ENCODE results near the gene D2HGDH. TPM values are rescaled to one million over a fixed set of nuclear protein-coding genes. Genes with fewer than 3 reads are reported as not detected.
A peak's percentile ranks its signal among the peaks of the same experiment; 100 is the strongest.

D2HGDH gene
- total and polyA plus RNA-seq, 2 of the 13 experiments (the other 11 are each of a cell fraction or from before 2014, with no cell fraction given), result 19.2 to 20.3 TPM

DNA sequence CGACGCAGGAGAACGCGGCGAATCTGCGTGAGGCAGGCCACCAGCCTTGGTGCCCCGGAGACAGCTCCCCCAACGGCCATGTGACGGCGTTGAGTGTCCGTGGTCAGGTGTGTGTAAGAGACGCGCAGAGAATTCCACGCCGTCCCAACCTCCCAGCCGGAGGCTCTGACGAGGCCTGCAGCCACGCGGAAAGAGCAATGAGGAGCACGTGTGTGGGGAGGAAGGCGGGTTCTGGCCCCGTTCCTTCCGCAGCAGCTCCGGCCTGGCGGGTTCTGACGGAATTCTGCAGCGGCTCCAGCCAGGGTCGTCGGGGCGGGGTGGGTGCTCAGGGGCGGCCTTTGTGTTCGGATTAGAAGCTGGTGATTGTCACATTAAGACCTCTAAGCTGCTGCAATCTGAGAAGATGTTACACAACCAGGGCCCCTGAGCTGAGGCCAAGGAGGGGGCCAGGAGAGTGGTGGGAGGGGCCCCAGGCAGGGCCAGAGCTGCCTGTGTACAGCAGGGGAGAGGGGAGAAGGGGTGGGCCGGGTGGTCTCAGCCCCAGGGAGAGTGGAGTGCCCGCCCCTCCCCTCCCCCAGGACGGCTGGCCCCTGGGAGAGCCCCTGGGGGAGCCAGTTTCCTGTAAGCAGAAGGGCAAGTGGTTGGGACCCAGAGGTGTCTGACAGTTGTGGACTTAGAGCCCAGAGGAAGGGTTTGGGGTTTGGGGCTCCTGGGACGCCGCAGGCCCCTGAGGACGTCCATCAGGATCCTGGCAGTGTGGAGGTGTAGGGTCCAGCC is 37.0 kb downstream of the D2HGDH start (continued):
- TF ChIP-seq, protein P1, sequence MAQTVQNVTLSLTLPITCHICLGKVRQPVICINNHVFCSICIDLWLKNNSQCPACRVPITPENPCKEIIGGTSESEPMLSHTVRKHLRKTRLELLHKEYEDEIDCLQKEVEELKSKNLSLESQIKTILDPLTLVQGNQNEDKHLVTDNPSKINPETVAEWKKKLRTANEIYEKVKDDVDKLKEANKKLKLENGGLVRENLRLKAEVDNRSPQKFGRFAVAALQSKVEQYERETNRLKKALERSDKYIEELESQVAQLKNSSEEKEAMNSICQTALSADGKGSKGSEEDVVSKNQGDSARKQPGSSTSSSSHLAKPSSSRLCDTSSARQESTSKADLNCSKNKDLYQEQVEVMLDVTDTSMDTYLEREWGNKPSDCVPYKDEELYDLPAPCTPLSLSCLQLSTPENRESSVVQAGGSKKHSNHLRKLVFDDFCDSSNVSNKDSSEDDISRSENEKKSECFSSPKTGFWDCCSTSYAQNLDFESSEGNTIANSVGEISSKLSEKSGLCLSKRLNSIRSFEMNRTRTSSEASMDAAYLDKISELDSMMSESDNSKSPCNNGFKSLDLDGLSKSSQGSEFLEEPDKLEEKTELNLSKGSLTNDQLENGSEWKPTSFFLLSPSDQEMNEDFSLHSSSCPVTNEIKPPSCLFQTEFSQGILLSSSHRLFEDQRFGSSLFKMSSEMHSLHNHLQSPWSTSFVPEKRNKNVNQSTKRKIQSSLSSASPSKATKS (CRISPR knock-in tag; IDR thresholded peaks at IDR 0.05), result no peak
- TF ChIP-seq, protein P2, sequence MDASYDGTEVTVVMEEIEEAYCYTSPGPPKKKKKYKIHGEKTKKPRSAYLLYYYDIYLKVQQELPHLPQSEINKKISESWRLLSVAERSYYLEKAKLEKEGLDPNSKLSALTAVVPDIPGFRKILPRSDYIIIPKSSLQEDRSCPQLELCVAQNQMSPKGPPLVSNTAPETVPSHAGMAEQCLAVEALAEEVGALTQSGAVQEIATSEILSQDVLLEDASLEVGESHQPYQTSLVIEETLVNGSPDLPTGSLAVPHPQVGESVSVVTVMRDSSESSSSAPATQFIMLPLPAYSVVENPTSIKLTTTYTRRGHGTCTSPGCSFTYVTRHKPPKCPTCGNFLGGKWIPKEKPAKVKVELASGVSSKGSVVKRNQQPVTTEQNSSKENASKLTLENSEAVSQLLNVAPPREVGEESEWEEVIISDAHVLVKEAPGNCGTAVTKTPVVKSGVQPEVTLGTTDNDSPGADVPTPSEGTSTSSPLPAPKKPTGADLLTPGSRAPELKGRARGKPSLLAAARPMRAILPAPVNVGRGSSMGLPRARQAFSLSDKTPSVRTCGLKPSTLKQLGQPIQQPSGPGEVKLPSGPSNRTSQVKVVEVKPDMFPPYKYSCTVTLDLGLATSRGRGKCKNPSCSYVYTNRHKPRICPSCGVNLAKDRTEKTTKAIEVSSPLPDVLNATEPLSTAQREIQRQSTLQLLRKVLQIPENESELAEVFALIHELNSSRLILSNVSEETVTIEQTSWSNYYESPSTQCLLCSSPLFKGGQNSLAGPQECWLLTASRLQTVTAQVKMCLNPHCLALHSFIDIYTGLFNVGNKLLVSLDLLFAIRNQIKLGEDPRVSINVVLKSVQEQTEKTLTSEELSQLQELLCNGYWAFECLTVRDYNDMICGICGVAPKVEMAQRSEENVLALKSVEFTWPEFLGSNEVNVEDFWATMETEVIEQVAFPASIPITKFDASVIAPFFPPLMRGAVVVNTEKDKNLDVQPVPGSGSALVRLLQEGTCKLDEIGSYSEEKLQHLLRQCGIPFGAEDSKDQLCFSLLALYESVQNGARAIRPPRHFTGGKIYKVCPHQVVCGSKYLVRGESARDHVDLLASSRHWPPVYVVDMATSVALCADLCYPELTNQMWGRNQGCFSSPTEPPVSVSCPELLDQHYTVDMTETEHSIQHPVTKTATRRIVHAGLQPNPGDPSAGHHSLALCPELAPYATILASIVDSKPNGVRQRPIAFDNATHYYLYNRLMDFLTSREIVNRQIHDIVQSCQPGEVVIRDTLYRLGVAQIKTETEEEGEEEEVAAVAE (CRISPR knock-in tag; IDR thresholded peaks at IDR 0.05; ENCODE audit: borderline replicate concordance), result no peak
- TF ChIP-seq KDM2A (CRISPR knock-in tag; IDR thresholded peaks at IDR 0.05; ENCODE audit: borderline replicate concordance, low read depth) (peak; percentile 45), ZC3H4 (CRISPR knock-in tag; IDR thresholded peaks at IDR 0.05; ENCODE audit: borderline replicate concordance) (peak; percentile 72; the same call in 1 of the 2 replicates), MED8 (CRISPR knock-in tag; IDR thresholded peaks at IDR 0.05; ENCODE audit: insufficient replicate concordance) (no peak), HOXD1 (CRISPR knock-in tag; IDR thresholded peaks at IDR 0.05) (peak; percentile 35), ZSCAN25 (CRISPR knock-in tag; IDR thresholded peaks at IDR 0.05) (peak; percentile 98), MEIS2 (CRISPR knock-in tag; IDR thresholded peaks at IDR 0.05) (peak; percentile 33), MLLT10 (CRISPR knock-in tag; IDR thresholded peaks at IDR 0.05) (0 out of 2 replicates have a peak, but pooled peaks have one; percentile 57), KLF15 (CRISPR knock-in tag; IDR thresholded peaks at IDR 0.05; ENCODE audit: borderline replicate concordance) (peak; percentile 2; the same call in 1 of the 2 replicates), SRF (IDR thresholded peaks at IDR 0.05; ENCODE audit: low read depth, low read length) (no peak), ARNTL (CRISPR knock-in tag; IDR thresholded peaks at IDR 0.05) (peak; percentile 91)
- TF ChIP-seq, protein P3, sequence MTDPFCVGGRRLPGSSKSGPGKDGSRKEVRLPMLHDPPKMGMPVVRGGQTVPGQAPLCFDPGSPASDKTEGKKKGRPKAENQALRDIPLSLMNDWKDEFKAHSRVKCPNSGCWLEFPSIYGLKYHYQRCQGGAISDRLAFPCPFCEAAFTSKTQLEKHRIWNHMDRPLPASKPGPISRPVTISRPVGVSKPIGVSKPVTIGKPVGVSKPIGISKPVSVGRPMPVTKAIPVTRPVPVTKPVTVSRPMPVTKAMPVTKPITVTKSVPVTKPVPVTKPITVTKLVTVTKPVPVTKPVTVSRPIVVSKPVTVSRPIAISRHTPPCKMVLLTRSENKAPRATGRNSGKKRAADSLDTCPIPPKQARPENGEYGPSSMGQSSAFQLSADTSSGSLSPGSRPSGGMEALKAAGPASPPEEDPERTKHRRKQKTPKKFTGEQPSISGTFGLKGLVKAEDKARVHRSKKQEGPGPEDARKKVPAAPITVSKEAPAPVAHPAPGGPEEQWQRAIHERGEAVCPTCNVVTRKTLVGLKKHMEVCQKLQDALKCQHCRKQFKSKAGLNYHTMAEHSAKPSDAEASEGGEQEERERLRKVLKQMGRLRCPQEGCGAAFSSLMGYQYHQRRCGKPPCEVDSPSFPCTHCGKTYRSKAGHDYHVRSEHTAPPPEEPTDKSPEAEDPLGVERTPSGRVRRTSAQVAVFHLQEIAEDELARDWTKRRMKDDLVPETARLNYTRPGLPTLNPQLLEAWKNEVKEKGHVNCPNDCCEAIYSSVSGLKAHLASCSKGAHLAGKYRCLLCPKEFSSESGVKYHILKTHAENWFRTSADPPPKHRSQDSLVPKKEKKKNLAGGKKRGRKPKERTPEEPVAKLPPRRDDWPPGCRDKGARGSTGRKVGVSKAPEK (CRISPR knock-in tag; IDR thresholded peaks at IDR 0.05; ENCODE audit: borderline replicate concordance), result no peak; the same call in 1 of the 2 replicates
- TF ChIP-seq, protein P4, sequence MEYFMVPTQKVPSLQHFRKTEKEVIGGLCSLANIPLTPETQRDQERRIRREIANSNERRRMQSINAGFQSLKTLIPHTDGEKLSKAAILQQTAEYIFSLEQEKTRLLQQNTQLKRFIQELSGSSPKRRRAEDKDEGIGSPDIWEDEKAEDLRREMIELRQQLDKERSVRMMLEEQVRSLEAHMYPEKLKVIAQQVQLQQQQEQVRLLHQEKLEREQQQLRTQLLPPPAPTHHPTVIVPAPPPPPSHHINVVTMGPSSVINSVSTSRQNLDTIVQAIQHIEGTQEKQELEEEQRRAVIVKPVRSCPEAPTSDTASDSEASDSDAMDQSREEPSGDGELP (IDR thresholded peaks at IDR 0.05; ENCODE audit: borderline replicate concordance, low read depth), result 0 out of 2 replicates have a peak, but pooled peaks have one; percentile 15
- TF ChIP-seq, protein P5, sequence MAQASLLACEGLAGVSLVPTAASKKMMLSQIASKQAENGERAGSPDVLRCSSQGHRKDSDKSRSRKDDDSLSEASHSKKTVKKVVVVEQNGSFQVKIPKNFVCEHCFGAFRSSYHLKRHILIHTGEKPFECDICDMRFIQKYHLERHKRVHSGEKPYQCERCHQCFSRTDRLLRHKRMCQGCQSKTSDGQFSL (CRISPR knock-in tag; IDR thresholded peaks at IDR 0.05), result peak; percentile 37; the same call in 1 of the 2 replicates
- TF ChIP-seq, protein P6, sequence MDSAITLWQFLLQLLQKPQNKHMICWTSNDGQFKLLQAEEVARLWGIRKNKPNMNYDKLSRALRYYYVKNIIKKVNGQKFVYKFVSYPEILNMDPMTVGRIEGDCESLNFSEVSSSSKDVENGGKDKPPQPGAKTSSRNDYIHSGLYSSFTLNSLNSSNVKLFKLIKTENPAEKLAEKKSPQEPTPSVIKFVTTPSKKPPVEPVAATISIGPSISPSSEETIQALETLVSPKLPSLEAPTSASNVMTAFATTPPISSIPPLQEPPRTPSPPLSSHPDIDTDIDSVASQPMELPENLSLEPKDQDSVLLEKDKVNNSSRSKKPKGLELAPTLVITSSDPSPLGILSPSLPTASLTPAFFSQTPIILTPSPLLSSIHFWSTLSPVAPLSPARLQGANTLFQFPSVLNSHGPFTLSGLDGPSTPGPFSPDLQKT (CRISPR knock-in tag; IDR thresholded peaks at IDR 0.05; ENCODE audit: borderline replicate concordance), result no peak

Measured in HepG2 (cell line).